GM12874 (cell line): Measurements from ENCODE around the gene NRDE2.

Experiments
- TF ChIP-seq, protein P1 (sequence below): IDR thresholded peaks from 2 replicates; pipeline ENCODE4 v1.5.1; 2011; ENCODE audit warnings: low read depth, mild to moderate bottlenecking, control low read depth, low read length, moderate library complexity; ENCODE audit not compliant: insufficient read depth

The NRDE2 gene

DNA sequence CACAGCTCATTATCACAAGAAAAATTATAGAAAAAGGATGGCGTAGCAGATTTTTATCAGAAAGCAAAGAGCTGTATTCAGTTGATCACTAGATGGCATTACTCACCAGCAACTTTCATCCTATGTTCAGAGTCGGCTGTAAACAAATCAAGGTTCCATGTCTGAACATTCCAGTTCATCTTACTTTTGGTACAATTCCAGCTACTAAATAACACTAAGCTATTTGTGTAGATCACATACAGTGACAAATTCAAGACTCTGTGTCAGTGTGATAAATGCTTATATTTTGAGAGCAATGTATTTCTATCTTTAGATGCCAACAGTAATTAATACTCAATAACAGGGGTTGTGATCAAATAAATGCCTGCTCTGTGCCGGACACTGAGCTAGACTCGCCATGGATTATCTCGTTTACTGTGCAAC, 30.1 kb downstream of the NRDE2 start:
- TF ChIP-seq, protein P1, sequence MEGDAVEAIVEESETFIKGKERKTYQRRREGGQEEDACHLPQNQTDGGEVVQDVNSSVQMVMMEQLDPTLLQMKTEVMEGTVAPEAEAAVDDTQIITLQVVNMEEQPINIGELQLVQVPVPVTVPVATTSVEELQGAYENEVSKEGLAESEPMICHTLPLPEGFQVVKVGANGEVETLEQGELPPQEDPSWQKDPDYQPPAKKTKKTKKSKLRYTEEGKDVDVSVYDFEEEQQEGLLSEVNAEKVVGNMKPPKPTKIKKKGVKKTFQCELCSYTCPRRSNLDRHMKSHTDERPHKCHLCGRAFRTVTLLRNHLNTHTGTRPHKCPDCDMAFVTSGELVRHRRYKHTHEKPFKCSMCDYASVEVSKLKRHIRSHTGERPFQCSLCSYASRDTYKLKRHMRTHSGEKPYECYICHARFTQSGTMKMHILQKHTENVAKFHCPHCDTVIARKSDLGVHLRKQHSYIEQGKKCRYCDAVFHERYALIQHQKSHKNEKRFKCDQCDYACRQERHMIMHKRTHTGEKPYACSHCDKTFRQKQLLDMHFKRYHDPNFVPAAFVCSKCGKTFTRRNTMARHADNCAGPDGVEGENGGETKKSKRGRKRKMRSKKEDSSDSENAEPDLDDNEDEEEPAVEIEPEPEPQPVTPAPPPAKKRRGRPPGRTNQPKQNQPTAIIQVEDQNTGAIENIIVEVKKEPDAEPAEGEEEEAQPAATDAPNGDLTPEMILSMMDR = no peak

DNA sequence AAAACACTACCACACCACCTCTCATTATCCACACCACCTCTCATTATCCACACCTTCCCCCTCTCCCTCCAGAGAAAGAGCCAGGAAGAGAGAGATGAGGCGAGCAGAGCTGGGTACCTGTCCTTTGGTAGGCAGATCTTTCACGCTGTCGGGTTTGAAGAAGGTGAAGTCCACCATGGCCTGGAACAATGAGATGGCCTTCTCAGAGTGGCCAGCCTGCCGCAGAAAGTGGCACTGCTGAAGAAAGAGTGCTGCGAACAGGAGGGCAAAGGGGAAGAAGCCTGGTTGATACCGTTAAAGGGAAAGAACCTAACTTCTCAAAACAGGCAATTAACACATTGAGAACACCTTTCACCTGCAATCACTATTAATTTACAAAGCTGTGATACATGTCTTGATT, 30.6 kb downstream of the NRDE2 start:
- TF ChIP-seq, protein P1 = no peak

DNA sequence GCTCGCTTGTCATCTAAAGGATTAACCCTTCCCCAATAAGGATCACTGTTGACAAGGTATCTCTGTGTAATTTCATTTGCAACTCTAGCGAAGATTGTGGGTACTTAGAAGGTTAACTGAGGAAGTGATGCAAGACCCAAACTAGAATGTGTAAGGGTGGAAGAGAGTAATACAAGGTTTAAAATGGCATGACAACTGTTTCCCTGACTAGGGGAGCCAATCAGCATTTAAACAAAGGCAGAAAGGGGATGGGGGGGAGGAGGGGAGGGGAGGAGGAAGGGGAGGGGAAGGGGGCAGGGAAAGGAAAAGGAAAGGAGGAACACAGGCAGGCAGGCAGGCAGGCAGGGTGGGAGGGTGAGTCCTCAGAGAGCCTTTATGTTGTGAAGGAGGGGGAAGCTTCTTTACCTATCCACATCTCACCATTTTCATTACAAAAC, 31.1 kb downstream of the NRDE2 start:
- TF ChIP-seq, protein P1 = no peak

DNA sequence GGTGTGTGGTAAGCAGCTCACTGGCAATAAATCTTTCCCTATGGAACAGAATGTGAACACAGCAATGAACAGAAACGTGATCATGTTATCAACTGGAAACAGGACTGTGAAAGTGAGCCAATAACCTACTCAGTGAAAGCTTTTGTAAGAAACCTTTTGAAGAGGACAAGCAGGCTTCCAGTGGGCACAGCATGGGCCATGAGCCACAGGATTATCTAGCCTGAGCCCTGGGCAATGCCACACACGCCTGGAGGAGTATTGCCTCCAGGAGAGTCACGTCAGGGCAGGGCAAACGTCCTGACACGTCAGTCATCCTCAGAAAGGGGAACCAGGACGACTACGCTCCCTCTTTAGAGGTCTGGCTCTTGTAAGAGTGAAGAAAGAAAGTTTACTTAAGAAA, 32.3 kb downstream of the NRDE2 start:
- TF ChIP-seq, protein P1 = no peak

DNA sequence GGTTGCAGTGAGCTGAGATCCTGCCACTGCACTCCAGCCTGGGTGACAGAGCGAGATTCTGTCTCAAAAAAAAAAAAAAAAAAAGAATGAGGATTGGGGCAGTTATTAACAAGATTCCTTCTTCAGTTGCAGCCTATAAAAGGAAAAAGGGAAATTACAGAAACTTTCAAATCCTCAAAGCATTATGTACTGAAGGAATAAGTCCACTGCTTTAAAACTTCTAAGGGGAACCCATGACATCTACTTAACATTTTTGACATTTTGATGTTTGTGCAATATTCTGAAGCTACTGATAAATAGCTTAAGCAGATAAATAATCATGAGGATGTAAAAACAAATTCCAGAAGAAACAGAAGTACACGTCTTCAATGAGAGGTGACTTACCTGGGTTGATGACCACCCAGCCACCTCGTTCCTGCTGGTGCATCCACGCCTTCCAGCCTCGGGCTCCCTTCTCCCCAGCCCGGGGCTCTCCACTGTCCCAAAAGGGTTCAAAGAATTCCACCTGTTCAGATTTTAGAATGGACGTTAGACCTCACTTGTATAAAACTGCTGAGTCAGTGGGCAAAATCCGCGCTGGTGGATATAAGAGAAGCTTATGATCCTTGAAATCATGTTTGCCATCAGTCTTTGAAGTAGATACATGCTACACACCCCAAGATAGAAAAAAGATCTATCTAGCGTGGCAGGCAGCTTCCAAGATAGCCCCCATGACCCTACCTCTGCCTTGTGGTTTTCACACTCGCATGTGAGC, 33.7 kb downstream of the NRDE2 start:
- TF ChIP-seq, protein P1 = no peak

DNA sequence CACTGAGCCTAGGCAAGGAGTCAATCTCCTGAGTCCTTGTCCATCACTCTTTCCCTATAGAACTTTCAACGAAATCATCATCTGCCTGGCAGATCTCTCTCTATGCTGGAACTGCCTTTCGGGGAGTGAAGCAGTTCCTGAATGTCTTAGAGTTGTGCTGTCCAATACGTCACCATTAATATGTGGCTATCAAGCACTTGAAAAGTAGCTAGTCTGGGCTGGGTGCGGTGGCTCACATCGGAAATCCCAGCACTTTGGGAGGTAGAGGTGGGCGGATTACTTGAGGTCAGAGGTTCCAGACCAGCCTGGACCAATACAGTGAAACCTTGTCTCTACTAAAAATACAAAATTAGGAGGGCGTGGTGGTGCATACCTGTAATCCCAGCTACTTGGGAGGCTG, 35.1 kb downstream of the NRDE2 start:
- TF ChIP-seq, protein P1 = no peak

DNA sequence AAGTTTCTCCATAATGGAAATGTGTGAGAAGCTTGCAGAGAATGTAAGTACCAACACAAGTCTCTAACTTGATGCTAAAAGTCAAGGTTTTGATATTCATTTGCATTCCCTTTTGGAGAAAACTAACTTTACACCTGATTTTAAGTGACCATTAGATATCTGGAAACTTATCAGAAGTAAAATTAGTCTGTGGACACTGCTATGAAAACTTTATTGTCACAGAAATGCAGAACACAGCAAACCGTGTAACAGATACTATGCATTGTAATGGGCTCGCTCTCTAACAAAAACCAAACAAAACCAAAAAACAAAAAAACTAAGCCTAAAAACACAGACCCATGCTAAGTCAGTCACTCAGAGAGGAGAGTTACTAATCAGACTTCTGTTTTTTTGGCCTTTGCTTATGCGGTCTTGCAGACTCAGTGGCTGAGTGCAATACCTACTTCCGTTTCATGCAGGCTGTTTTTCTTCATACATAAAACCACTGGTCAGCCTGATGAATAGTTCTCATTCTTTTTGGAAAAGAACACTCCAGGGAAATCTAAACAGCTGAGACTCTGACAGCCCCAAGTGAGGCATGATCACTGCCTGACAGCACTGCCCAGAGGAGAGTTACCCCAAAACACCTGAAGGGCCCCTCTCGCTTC, 35.7 kb downstream of the NRDE2 start:
- TF ChIP-seq, protein P1 = no peak
